Left forelimb (tissue), 1 donor: Measurements from ENCODE around the gene GLOD5.

Experiments
- DNase-seq: peaks from one replicate; pipeline ENCODE4 v3.0.0-alpha.2; 2018; ENCODE audit warnings: low spot score

Gene GLOD5

GRCh38 chrX:48761674-48762471 lies at the start of gene GLOD5:
GLOD5 (plus strand) TSS chrX:48761747; CDS start chrX:48761791, 44 bp downstream.
- no peak for DNase-seq

- DNase-seq, result no peak
Measured at GRCh38 chrX:48711929-48712505, 49.5 kb upstream of the GLOD5 start.

GRCh38 chrX:48713847-48714246 lies 47.7 kb upstream of the GLOD5 start:
- no peak for DNase-seq

- DNase-seq, result no peak
Measured at GRCh38 chrX:48714573-48714972, 47.0 kb upstream of the GLOD5 start.

GRCh38 chrX:48715072-48715471 lies 46.5 kb upstream of the GLOD5 start:
- DNase-seq, result no peak

GRCh38 chrX:48715876-48716502 lies 45.6 kb upstream of the GLOD5 start:
- DNase-seq, result no peak

- no peak for DNase-seq
Measured at GRCh38 chrX:48719958-48720357, 41.6 kb upstream of the GLOD5 start.

GRCh38 chrX:48720577-48721250 lies 40.8 kb upstream of the GLOD5 start:
- no peak for DNase-seq

GRCh38 chrX:48721916-48722315 lies 39.6 kb upstream of the GLOD5 start:
- no peak for DNase-seq

- DNase-seq, result no peak
Measured at GRCh38 chrX:48726596-48726995, 35.0 kb upstream of the GLOD5 start.

GRCh38 chrX:48728653-48729052 lies 32.9 kb upstream of the GLOD5 start:
- DNase-seq, result no peak

- no peak for DNase-seq
Measured at GRCh38 chrX:48736303-48736702, 25.2 kb upstream of the GLOD5 start.

GRCh38 chrX:48736878-48737212 lies 24.7 kb upstream of the GLOD5 start:
- DNase-seq, result no peak

- DNase-seq, result peak; percentile 91
Measured at GRCh38 chrX:48737213-48737938, 24.2 kb upstream of the GLOD5 start.

- no peak for DNase-seq
Measured at GRCh38 chrX:48737940-48738339, 23.6 kb upstream of the GLOD5 start.

- DNase-seq, result no peak
Measured at GRCh38 chrX:48741834-48742233, 19.7 kb upstream of the GLOD5 start.

GRCh38 chrX:48745222-48745621 lies 16.3 kb upstream of the GLOD5 start:
- DNase-seq, result no peak

GRCh38 chrX:48747415-48748016 lies 14.0 kb upstream of the GLOD5 start:
- no peak for DNase-seq

- no peak for DNase-seq
Measured at GRCh38 chrX:48749182-48749581, 12.4 kb upstream of the GLOD5 start.

GRCh38 chrX:48751343-48751742 lies 10.2 kb upstream of the GLOD5 start:
- no peak for DNase-seq

- DNase-seq, result no peak
Measured at GRCh38 chrX:48752498-48752897, 9.0 kb upstream of the GLOD5 start.
